Small intestine (tissue), 7 donors: Measurements from ENCODE around the gene SYNJ2. TPM values are rescaled to one million over a fixed set of nuclear protein-coding genes. Genes with fewer than 3 reads are reported as not detected.

Experiments used
- DNase-seq, 2 donors: peaks; one replicate each; pipeline versions ENCODE4 v3.0.0 to v3.0.0-alpha.2; 2013
- FAIRE-seq: peaks from 2 replicates; lab custom pipeline; 2012; peaks lifted over from hg19 to GRCh38; lab: Jason Lieb, UNC
- H3K27ac ChIP-seq, 3 donors: one replicate each; pipeline ENCODE4 v1.5.1; 2013; ENCODE audit warnings: low read length in 2 of 3, mild to moderate bottlenecking in 2 of 3, control low read depth in 1 of 3, inconsistent platforms in 1 of 3, low read depth in 1 of 3, moderate library complexity in 1 of 3
- H3K27me3 ChIP-seq, 3 donors: one replicate each; pipeline ENCODE4 v1.6.1; 2013; ENCODE audit warnings: low read length in 3 of 3, inconsistent platforms in 1 of 3; ENCODE audit not compliant: control insufficient read depth in 3 of 3, insufficient read depth in 3 of 3
- H3K36me3 ChIP-seq, 3 donors: one replicate each; pipeline ENCODE4 v1.6.1; 2013; ENCODE audit warnings: low read length in 3 of 3, inconsistent platforms in 1 of 3, low read depth in 1 of 3, mild to moderate bottlenecking in 1 of 3, moderate library complexity in 1 of 3; ENCODE audit not compliant: control insufficient read depth in 3 of 3, insufficient read depth in 2 of 3
- H3K4me1 ChIP-seq, 3 donors: one replicate each; pipeline ENCODE4 v1.6.1; 2013; ENCODE audit warnings: low read length in 2 of 3, inconsistent platforms in 1 of 3, low read depth in 1 of 3, mild to moderate bottlenecking in 1 of 3, moderate library complexity in 1 of 3; ENCODE audit not compliant: control insufficient read depth in 3 of 3, insufficient read depth in 2 of 3
- H3K4me3 ChIP-seq, 3 donors: one replicate each; pipeline ENCODE4 v1.5.1; 2013; ENCODE audit warnings: low read length in 3 of 3, control low read depth in 1 of 3, inconsistent platforms in 1 of 3, low read depth in 1 of 3, mild to moderate bottlenecking in 1 of 3, moderate library complexity in 1 of 3
- H3K9me3 ChIP-seq, 2 donors: one replicate each; pipeline ENCODE4 v1.6.1; 2013; ENCODE audit warnings: low read depth in 1 of 2, low read length in 1 of 2; ENCODE audit not compliant: control insufficient read depth in 2 of 2, insufficient read depth in 1 of 2
- WGBS, 3 donors: extraction: QIAGEN DNeasy Blood & Tissue Kit; methylation state at CpG; one replicate each; pipeline ENCODE4 v1.1.7; 2013; 5-methylcytosine and 5-hydroxymethylcytosine counted together
- polyA plus RNA-seq, 4 donors: library from polyadenylated mRNA; stranded (reverse) in 3 of 4; unstranded in 1 of 4; fragments of 200-250 nt in 3 of 4; fragments of 120-200 nt in 1 of 4; gene quantifications; one replicate each; pipeline versions ENCODE4 v1.2.1 to v1.2.3, GENCODE V29; 2013
- donor health status: healthy with polysubstance abuse.
- donor health status: control.
- donor health status: control.
- donor health status: Bipolar disorder and iron deficiency.
- donor health status: healthy.

The SYNJ2 gene
- polyA plus RNA-seq, 4 donors: 7.0 to 16.3 (median 9.4) TPM

- FAIRE-seq: no peak
- Histone ChIP-seq H3K4me3 (no peak overlapping the region), H3K4me1 (peaks cover 0 to 56% (median 0%) of the 10 kb centered on the region in 3 donors), H3K36me3 (peaks cover 0 to 69% (median 0%) of the 10 kb centered on the region in 3 donors), H3K27ac (peak overlapping the region in 2 of 3 donors; percentile 8 to 44), H3K27me3 (no peaks in the 10 kb centered on the region), H3K9me3 (no peaks in the 10 kb centered on the region)
- 78 to 88% (median 84%) methylated on average over 16 of the region's 16 CpGs for WGBS, 3 donors
- peak in 1 of 2 donors; percentile 61 for DNase-seq
Observed at GRCh38 chr6:158042245-158042798, 60.7 kb downstream of the SYNJ2 start.

GRCh38 chr6:158043008-158043407 is 61.3 kb downstream of the SYNJ2 start:
- H3K27ac ChIP-seq: peak overlapping the region in 1 of 3 donors; percentile 8
- no peaks in the 10 kb centered on the region for H3K27me3 ChIP-seq
- no peak overlapping the region for H3K4me3 ChIP-seq
- DNase-seq (no peak), FAIRE-seq (no peak)
- WGBS, 3 donors: 95 to 96% (median 96%) methylated on average over 20 of the region's 20 CpGs
- H3K36me3 ChIP-seq: peaks cover 0 to 67% (median 0%) of the 10 kb centered on the region in 3 donors
- H3K4me1 ChIP-seq: peaks cover 0 to 63% (median under 1%) of the 10 kb centered on the region in 3 donors
- H3K9me3 ChIP-seq: peaks cover 0 to 2% of the 10 kb centered on the region in 2 donors

- 79 to 84% (median 83%) methylated on average over 31 of the region's 31 CpGs for WGBS, 3 donors
- H3K27me3 ChIP-seq: no peaks in the 10 kb centered on the region
- peaks cover 0 to 3% of the 10 kb centered on the region in 2 donors for H3K9me3 ChIP-seq
- peak; percentile 36 to 74 for DNase-seq
- H3K4me1 ChIP-seq: peaks cover 0 to 64% (median 3%) of the 10 kb centered on the region in 3 donors
- FAIRE-seq: no peak
- no peak overlapping the region for H3K27ac ChIP-seq
- H3K4me3 ChIP-seq: no peak overlapping the region
- peaks cover 0 to 67% (median 0%) of the 10 kb centered on the region in 3 donors for H3K36me3 ChIP-seq
Observed at GRCh38 chr6:158043586-158044524, 62.2 kb downstream of the SYNJ2 start.

DNA sequence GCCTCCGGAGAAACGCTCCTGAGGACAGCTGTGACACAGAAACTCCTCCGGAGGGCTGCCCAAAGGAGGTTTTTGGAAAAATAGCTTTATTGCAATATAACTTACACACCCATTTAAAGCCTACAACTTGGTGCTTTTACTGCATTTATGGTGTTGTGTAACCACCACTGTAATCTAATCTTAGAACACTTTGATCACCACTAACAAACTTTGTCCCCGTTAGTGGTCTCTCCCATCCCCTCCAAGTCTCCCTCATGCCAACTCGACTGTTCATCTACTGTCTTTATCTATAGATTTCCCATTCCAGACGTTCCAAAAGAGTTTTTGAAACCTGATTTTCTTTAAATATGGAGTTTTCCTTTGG is 62.8 kb downstream of the SYNJ2 start:
- Histone ChIP-seq H3K27ac (no peak overlapping the region), H3K9me3 (peaks cover 0 to 3% of the 10 kb centered on the region in 2 donors), H3K36me3 (peaks cover 0 to 67% (median 0%) of the 10 kb centered on the region in 3 donors), H3K4me3 (no peak overlapping the region), H3K4me1 (peaks cover 0 to 62% (median 3%) of the 10 kb centered on the region in 3 donors), H3K27me3 (no peaks in the 10 kb centered on the region)
- FAIRE-seq (no peak), DNase-seq (peak; percentile 32 to 59)
- WGBS, 3 donors: 17 to 66% (median 31%) methylated on average over 6 of the region's 6 CpGs

DNA sequence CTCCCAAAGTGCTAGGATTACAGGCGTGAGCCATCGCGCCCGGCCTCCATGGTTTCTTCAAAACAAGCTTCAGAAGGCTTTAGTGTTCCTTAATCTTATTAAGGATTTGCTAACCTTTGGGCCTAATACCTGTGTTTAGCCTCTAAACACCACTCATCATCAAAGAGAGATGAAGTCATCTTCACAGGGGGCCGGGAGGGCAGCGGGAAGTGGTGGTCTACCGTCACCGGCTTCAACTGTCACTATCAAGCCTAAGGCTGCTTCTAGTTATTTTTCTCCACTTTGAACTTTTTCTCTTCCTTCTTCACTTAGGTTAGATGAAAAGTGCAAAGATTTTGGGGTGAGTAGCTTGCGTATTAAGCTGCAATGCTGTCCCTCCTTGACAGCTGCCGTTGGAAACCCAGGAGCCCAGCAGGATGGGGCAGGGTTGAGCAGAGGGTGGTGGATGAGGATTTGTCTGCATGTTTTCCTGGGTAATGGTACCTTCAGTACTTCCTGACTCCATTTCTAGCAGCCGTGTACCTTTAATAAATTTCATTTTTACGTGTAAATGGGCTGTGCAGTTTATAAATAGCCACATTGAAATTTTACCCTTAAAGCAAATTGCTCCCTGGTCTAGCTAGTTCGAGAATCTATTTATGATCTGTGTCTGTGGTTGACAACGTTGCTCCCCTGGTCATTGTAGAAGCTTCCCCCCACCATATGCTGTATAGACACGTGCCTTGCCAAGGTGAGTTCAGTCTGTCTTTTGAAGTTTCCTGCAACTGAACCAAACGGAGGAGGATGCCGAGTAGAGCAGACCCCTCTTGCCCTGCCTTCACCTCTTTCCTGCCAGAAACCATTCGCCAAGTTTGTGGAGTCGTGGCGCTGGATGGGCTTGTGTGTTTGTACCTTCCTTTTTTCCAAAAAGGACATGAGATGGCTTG is 64.8 kb downstream of the SYNJ2 start:
- WGBS, 3 donors: 78 to 90% (median 83%) methylated on average over 20 of the region's 20 CpGs
- Histone ChIP-seq H3K27ac (no peak overlapping the region), H3K9me3 (peaks cover 0 to 3% of the 10 kb centered on the region in 2 donors), H3K27me3 (no peaks in the 10 kb centered on the region), H3K4me3 (no peak overlapping the region), H3K4me1 (peaks cover 0 to 42% (median 3%) of the 10 kb centered on the region in 3 donors), H3K36me3 (peaks cover 0 to 73% (median 0%) of the 10 kb centered on the region in 3 donors)
- DNase-seq (no peak), FAIRE-seq (no peak)

- no peak for FAIRE-seq
- Histone ChIP-seq H3K36me3 (peaks cover 0 to 68% (median 0%) of the 10 kb centered on the region in 3 donors), H3K4me1 (peaks cover 0 to 36% (median 3%) of the 10 kb centered on the region in 3 donors), H3K27me3 (no peaks in the 10 kb centered on the region), H3K4me3 (no peak overlapping the region), H3K27ac (no peak overlapping the region), H3K9me3 (peaks cover 0 to 3% of the 10 kb centered on the region in 2 donors)
- 37 to 62% (median 56%) methylated on average over 10 of the region's 10 CpGs for WGBS, 3 donors
- peak in 1 of 2 donors; percentile 56 for DNase-seq
Observed at GRCh38 chr6:158047127-158047518, 65.5 kb downstream of the SYNJ2 start.

DNA sequence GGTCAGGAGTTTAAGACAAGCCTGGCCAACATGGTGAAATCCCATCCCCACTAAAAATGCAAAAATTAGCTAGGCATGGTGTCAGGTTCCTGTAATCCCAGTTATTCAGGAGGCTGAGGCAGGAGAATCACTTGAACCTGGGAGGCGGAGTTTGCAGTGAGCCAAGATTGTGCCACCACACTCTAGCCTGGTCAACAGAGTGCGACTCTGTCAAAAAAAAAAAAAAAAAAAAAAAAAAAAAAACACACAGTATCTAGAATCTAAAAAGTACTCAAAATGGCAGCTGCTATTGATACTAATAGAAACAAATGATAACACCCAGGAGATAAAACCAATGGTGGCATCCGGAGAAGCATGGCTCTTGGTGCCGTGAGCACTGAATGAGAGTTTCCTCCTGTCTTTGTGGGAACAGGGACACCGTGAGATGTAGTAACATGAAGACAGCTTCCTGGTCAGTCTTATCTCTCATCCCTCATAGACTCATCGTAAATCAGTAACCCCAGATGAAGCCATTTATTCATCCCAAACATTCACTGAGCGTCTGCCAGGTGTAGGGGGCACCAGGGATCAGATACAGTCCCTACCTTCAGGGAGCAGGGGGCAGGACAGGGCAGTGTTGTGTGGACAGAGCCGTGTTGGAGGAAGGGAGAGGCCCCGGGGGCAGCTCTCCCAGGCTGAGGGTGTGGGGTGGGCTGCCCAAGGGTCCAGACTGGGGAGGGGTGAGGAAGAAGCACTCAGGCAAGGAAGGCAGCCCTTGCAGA is 66.1 kb downstream of the SYNJ2 start:
- Histone ChIP-seq H3K9me3 (peaks cover 0 to 3% of the 10 kb centered on the region in 2 donors), H3K4me3 (no peak overlapping the region), H3K27me3 (no peaks in the 10 kb centered on the region), H3K27ac (no peak overlapping the region), H3K36me3 (peaks cover 0 to 64% (median 0%) of the 10 kb centered on the region in 3 donors), H3K4me1 (peaks cover 0 to 29% (median 3%) of the 10 kb centered on the region in 3 donors)
- 75 to 80% (median 77%) methylated on average over 9 of the region's 9 CpGs for WGBS, 3 donors
- FAIRE-seq (no peak), DNase-seq (no peak)
